NCI-H187 treated with DMSO at 0.1 percent for 48 hours (cell line): ENCODE data around the gene CNN3.

Experiments
- DNase-seq: peaks from one replicate; lab custom pipeline; 2025; lab: John Stamatoyannopoulos, UW

Gene CNN3

DNA sequence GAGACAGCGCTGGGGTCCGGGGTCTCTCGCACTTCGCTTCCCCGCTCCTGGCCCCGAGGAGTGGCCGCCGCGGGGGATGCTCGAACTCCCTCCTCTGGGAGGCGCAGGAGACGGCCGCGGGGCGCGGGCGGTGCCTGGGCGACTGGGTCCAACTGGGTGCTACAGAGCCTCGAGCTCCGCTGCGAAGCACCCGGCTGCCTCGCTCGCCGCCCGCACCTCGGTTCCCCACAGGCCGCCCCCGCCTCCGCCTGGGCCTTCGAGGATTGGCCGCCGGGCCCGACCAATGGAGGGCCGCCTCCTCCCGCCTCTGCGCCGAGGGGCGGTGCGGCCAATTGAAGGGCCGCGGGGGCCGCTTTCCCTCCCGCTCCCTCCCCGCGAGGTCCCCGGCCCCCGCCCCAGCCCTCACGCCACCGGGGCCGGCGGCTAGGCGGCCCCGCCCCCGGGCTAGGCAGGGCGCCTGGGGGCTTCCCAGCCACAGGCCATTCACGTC, at the start of gene CNN3:
TSS of gene CNN3 (minus strand) at position 196 of the 490 bp plus-strand sequence. CDS start 216 bp downstream, outside the sequence.
- peak; percentile 32 for DNase-seq

DNA sequence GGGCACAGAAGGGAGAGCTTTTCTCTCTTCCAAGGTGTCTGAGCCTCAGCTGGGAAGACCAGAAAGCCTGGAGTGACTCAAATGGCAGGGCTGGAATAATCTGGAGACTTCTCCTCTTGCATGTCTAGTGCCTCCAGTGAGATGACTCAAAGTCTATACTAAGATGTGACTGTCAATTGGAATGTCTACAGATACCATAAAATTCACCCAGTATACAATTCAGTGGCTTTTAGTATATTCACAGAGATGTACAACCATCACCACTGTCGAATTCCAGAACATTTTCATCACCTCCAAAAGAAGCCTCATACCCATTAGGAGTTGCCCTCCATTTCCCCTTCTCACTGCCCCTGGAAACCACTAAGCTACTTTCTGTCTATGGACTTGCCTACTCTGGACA, 47.9 kb upstream of the CNN3 start:
- no peak for DNase-seq

GRCh38 chr1:94974241-94974640, 47.3 kb upstream of the CNN3 start:
- no peak for DNase-seq

- no peak for DNase-seq
These were observed 46.5 kb upstream of the CNN3 start for GRCh38 chr1:94973309-94973922.

- DNase-seq: no peak
These were observed 44.6 kb upstream of the CNN3 start for GRCh38 chr1:94971491-94971924.

DNA sequence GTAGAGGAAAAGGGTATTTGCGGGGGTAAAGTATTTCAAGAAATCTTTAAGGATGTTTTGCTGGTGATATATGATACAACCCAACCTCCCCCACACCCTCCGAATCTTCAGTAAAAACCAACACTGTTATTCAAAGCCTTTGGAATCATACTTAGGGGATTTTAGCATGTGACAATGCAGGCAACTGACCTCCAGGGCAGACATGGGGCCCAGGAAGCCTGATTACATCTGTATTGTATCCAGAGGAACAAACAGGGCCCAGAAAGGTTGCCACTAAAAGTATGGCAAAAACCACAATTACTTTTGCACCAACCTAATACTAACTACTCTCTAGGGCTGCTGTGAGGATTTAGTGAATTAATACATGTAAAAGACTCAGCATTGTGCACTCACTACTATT, 43.9 kb upstream of the CNN3 start:
- no peak for DNase-seq

DNA sequence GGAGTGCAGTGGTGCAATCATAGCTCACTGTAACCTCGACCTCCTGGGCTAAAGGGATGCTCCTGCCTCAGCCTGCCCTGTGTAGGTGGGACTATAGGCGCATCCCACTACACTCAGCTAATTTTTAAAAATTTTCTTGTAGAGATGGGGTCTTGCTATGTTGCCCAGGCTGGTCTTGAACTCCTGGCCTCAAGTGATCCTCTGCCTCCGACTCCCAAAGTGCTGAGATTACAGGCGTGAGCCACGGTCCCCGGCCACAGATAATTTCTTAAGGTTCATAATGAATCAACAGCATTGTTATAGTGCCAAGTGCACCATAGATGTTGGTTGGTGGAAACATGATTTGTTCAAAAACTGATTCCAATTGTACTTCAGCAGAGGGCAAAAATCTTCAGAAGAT, 42.2 kb upstream of the CNN3 start:
- DNase-seq: no peak

GRCh38 chr1:94966033-94966432, 39.1 kb upstream of the CNN3 start:
- no peak for DNase-seq

- DNase-seq: no peak
These were observed 37.0 kb upstream of the CNN3 start for GRCh38 chr1:94963864-94964263.

- no peak for DNase-seq
These were observed 35.7 kb upstream of the CNN3 start for GRCh38 chr1:94962409-94963265.

- no peak for DNase-seq
These were observed 35.1 kb upstream of the CNN3 start for GRCh38 chr1:94961988-94962387.

GRCh38 chr1:94961582-94961981, 34.7 kb upstream of the CNN3 start:
- DNase-seq: no peak

DNA sequence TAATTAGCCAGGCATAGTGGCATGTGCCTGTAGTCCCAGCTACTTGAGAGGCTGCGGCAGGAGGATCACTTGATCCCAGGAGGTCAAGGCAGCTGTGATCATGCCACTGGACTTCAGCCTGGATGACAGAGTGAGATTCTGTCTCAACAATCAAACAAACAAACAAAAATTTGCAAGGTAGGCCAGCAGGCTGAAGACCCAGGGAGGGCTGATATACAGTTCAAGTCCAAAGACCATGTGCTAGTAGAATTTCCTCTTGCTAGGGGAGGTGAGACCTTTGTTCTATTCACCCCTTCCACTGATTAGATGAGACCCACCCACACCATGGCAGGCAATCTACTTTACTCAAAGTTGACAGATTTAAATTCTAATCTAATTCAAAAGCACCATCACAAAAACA, 31.2 kb upstream of the CNN3 start:
- DNase-seq: no peak

GRCh38 chr1:94955767-94956632, 29.1 kb upstream of the CNN3 start:
- DNase-seq: no peak

DNA sequence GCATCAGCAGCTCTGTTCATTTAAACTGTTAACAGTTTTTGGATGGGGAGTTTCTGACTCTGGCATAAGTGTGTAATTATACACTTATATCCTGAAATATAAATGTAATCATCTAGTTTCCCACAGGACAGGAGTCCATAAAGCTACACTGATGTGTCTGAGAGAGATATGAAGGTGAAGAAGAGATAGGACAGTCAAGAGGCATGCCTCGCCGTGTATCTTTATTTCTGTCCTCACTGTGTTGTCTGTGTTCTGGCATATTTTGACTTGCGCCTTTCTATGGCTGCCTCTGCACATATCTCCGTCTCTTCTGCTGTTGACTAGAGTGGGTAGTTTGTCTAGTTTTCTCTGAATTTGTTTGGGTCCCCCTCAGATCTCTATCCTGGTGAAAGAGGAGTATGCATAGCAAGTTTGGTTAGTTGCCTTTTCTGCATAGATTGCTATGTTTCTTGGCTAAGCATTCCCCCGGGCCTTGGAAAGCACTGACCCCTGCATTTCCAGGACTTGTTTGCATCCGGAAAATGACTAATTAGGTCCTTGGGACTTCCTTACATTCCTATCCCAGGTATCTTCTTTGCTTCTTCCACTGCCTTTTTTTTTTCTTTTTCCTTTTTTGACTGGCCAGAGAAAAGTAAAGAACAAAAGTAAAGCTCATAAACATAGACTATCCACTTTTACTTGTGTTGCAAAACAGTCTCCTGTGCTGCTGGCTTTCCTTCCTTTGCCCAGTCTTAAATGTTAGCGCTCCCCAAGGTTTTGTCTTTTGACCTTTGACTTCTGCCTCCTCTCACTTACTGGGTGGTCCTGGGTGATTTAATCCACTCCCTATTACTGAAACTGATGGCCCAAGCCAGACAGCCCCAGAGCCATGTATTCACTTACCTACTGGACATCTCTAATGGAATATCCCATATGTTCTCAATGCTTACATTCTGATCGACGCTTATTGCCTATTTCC, 27.6 kb upstream of the CNN3 start:
- DNase-seq: no peak

- no peak for DNase-seq
These were observed 26.8 kb upstream of the CNN3 start for GRCh38 chr1:94953746-94954145.

GRCh38 chr1:94953107-94953506, 26.2 kb upstream of the CNN3 start:
- DNase-seq: no peak

DNA sequence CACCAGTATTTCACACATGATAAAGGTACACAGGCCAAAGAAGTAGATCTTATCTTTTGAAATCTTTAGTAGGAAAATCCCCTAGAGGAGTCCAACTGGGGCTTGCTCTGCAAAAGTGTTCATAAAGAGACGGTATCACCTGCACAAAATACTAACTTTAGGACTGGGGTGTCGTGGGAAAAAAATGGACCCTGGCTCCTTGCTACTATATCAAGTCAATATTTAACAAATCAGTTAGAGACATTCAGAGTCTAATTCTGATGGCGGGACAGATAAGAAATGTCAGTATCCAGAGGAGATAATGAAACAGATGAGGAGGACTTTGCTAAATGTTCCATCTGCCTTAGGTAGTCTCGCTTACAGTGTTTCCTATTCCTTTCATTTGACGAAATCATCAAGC, 25.6 kb upstream of the CNN3 start:
- DNase-seq: no peak

GRCh38 chr1:94951509-94952208, 24.7 kb upstream of the CNN3 start:
- DNase-seq: no peak

GRCh38 chr1:94951046-94951445, 24.1 kb upstream of the CNN3 start:
- DNase-seq: no peak
